Fibroblast of the aortic adventitia (primary cell): ENCODE data around the gene CEP83. TPM values are rescaled to one million over a fixed set of nuclear protein-coding genes. Genes with fewer than 3 reads are reported as not detected.

Source experiments
- DNase-seq: peaks from one replicate; pipeline ENCODE4 v3.0.0-alpha.2; 2010; ENCODE audit warnings: low read depth
- H3K4me3 ChIP-seq: 2 replicates; pipeline ENCODE4 v1.5.1; 2011; ENCODE audit warnings: low read depth, mild to moderate bottlenecking, control low read depth, low read length, moderate library complexity
- total RNA-seq: library from RNA; depleted of rRNA; stranded (reverse); fragments of >200 nt; gene quantifications from 2 replicates; pipeline ENCODE4 v1.2.3, GENCODE V29; 2012; ENCODE audit warnings: low replicate concordance
- TF ChIP-seq, protein P1 (sequence below): IDR thresholded peaks from 2 replicates; pipeline ENCODE4 v1.5.1; 2011; ENCODE audit warnings: mild to moderate bottlenecking, low read length, control low read depth, inconsistent platforms; ENCODE audit not compliant: insufficient read depth

Gene CEP83
- total RNA-seq, 1 donor: 15.8 TPM

DNA sequence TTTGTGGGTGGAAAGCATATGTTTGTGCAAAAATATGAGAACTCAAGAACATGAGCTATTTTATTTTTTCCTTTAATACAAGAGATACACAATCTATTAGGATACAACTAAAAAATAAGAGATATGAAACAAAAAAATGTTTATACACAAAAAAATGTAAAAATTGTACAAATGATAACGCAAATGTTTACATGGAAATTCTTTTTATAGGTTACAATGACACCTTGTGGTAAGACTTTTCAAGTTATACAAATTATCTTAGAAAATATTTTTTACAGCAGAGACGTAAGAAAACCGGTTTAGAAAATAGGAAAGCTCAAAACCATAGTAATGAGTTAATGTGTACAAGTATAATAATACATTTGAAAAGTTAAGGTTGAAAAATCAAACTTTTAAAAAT, 25.5 kb downstream of the CEP83 start:
- peak; percentile 53 for DNase-seq
- no peak overlapping the region for H3K4me3 ChIP-seq
- TF ChIP-seq, protein P1, sequence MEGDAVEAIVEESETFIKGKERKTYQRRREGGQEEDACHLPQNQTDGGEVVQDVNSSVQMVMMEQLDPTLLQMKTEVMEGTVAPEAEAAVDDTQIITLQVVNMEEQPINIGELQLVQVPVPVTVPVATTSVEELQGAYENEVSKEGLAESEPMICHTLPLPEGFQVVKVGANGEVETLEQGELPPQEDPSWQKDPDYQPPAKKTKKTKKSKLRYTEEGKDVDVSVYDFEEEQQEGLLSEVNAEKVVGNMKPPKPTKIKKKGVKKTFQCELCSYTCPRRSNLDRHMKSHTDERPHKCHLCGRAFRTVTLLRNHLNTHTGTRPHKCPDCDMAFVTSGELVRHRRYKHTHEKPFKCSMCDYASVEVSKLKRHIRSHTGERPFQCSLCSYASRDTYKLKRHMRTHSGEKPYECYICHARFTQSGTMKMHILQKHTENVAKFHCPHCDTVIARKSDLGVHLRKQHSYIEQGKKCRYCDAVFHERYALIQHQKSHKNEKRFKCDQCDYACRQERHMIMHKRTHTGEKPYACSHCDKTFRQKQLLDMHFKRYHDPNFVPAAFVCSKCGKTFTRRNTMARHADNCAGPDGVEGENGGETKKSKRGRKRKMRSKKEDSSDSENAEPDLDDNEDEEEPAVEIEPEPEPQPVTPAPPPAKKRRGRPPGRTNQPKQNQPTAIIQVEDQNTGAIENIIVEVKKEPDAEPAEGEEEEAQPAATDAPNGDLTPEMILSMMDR: peak; percentile 8

DNA sequence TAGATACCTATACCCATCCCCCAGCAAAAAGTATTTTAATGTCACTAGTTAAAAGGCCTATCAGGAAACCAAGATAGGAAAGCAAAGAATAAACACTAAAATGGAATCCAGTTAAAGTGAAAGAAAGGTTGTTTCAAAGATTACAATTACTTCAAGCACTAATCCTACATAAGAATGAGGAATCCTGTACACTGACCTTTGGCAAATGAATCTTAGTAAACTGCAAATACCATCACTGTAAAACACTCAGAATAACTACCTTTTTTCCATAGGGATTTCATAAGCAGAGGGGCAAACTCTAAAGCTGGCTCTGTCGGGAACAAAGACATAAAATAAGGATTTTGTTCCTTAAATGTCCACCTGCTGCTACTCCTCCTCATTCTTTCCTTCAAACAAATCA, 25.9 kb downstream of the CEP83 start:
- DNase-seq: no peak
- TF ChIP-seq, protein P1: no peak
- no peak overlapping the region for H3K4me3 ChIP-seq

DNA sequence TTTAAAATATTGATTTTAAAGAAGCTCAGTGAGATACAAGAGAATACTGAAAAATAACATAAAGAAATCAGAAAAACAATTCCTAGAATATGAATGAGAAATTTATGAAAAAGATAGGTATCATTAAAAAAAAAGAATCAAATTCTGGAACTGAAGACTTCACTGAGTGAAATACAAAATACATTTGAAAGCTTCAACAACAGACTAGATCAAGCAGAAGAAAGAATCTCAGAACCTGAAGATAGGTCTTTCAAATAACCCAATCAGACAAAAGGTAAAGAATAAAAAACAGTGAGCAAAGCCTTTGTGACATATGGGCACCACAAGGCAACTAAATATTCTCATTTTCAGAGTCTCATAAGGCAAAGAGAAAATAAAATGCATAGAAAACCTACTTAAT, 29.4 kb downstream of the CEP83 start:
- DNase-seq: no peak
- no peak overlapping the region for H3K4me3 ChIP-seq
- TF ChIP-seq, protein P1: no peak

DNA sequence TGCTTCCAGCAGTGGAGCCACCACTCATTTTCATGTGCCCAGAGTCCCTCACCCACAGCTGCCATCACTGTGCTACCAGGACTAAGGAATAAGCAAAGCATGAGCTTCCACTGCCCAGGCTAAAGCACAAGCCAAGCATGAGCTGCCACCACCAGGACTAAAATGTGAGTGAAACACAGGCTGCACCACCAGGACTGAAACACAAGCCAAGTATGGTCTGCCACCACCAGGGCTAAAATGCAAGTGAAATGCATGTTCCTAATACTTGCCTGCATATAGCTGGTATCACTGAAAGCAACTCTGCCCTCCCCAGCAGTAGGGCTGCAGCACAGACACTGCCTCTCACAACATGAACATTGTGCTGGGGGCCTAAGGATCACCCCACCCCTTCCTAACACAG, 30.0 kb downstream of the CEP83 start:
- H3K4me3 ChIP-seq: no peak overlapping the region
- TF ChIP-seq, protein P1: no peak
- no peak for DNase-seq

DNA sequence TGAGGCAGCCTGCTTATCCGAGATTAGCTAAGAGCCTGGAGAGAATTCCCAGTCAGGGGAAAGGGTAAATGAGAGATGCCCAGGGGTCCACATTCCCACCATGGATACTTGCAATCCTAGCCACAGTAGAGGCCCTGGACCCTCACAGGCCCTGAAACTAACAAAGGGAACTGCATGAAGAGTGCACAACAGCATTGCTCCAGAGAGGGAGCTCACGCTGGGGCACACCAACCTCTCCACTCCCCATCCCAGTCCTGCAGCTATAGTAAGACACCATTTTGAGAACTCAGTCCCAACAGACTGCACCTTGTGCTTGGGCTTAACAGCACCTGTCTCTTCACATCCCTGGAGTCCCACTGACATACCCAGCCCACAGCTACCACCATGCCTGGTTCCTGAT, 30.5 kb downstream of the CEP83 start:
- TF ChIP-seq, protein P1: no peak
- no peak overlapping the region for H3K4me3 ChIP-seq
- DNase-seq: no peak

DNA sequence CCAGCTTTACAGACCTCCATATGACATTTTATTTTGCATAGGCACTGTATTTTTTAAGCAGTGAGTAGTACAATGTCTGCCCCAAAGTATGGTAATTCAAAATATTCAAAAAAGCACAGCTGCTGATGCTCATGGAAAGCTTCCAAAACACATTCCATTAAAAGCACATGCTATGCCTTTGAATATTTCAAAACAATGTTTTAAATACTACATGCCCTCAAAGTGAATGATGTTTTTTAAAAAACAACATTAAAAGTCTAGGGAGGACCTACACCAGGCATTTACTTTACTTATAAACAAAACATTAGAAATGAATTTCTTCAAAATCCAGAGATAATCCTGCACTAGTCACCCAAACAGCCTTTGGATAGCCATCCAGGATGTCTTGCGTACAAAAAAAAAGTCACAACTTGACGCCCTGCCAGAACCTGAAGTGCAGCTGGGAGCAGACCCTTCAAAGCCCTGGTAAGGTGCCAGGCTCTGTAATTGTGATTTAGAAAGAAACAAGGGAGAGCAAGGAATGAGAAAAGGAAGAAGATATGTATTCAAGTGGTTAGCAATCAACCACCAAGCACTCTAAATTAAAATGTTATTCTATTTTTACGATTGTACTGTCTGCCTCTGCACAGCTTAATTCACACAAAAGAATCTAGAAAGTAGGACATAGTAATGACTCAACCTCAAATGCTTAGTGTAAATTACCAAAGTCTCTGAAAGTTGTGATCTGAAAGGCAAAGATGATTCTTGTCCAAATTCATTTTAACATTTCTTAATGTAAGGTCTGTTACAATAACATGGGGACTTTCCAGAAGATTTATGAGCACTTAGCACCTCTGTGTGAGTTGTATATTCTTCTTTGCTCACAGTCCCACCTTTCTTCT, 31.9 kb downstream of the CEP83 start:
- H3K4me3 ChIP-seq: no peak overlapping the region
- TF ChIP-seq, protein P1: no peak
- DNase-seq: peak; percentile 88
